B cell (primary cell): ENCODE measurements around the gene KIRREL3.

Experiments used
- EZH2 ChIP-seq: IDR thresholded peaks from 2 replicates; pipeline ENCODE4 v1.6.1; 2012; ENCODE audit warnings: borderline replicate concordance, low read depth, mild to moderate bottlenecking, moderate library complexity, low read length; ENCODE audit not compliant: insufficient read depth, poor library complexity, severe bottlenecking
- TF ChIP-seq, protein P1 (sequence below): fragments of 200-600 bp; IDR thresholded peaks from one replicate; pipeline ENCODE4 v1.8.0; 2022; ENCODE audit warnings: antibody characterized with exemption, mild to moderate bottlenecking

- TF ChIP-seq, protein P1, sequence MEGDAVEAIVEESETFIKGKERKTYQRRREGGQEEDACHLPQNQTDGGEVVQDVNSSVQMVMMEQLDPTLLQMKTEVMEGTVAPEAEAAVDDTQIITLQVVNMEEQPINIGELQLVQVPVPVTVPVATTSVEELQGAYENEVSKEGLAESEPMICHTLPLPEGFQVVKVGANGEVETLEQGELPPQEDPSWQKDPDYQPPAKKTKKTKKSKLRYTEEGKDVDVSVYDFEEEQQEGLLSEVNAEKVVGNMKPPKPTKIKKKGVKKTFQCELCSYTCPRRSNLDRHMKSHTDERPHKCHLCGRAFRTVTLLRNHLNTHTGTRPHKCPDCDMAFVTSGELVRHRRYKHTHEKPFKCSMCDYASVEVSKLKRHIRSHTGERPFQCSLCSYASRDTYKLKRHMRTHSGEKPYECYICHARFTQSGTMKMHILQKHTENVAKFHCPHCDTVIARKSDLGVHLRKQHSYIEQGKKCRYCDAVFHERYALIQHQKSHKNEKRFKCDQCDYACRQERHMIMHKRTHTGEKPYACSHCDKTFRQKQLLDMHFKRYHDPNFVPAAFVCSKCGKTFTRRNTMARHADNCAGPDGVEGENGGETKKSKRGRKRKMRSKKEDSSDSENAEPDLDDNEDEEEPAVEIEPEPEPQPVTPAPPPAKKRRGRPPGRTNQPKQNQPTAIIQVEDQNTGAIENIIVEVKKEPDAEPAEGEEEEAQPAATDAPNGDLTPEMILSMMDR: no peak
- no peak for TF ChIP-seq EZH2
Observed at GRCh38 chr11:126588630-126589491, 411.7 kb downstream of the KIRREL3 start.
